Tibial nerve (tissue), 4 donors: Measurements from ENCODE around the gene ARL2BP.

ENCODE experiments used
- EP300 ChIP-seq, 2 donors: sonication (generic); formaldehyde crosslinking; IDR thresholded peaks; one replicate each; pipeline ENCODE4 v1.6.1; 2017; ENCODE audit warnings: antibody characterized with exemption in 2 of 2, mild to moderate bottlenecking in 1 of 2
- POLR2A ChIP-seq, 2 donors: fragments of 450-650 bp; IDR thresholded peaks; one replicate each; pipeline ENCODE4 v1.6.1; 2017; ENCODE audit warnings: antibody characterized with exemption in 2 of 2, mild to moderate bottlenecking in 2 of 2, moderate library complexity in 2 of 2
- TF ChIP-seq, protein P1 (sequence below), 5 experiments: fragments of 200-600 bp in 3 of 5; fragments of 450-650 bp in 2 of 5; sonication (generic) in 3 of 5; IDR thresholded peaks; one replicate each; pipeline ENCODE4 v1.5.1; 2016 to 2019; ENCODE audit warnings: antibody characterized with exemption in 5 of 5, mild to moderate bottlenecking in 3 of 5, moderate library complexity in 2 of 5

DNA sequence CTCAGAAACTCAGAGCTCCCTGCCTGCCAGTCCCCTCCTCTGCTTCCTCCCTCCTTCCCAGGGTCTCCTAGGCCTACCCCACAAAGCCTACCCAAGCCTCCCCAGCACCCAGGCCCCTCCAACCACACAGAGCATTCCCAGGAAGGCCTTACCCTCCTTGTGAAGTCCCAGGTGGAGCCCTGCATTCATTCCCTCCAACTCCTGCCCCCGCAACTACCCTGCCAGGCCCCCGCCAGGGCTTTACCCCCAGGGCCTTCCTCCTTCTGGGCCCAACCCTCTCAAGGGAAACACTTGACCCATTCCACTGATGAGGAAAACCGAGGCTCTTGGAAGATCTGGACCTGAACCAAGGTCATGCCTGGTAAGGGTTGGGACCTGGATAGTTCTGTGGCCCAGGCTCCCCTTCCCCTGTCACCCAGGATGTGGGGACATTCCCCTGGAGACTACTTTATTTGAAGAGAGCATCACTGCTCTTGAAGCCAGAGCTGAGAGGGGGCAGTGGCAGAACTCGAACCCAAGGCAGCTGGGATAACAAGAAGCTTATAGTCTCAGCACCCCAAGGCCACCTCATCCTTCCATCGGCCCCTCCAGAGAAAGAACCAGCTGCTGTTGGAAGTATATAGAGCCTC, 26.9 kb downstream of the ARL2BP start:
- TF ChIP-seq POLR2A (IDR thresholded peaks at IDR 0.05) (no peak), EP300 (IDR thresholded peaks at IDR 0.05) (no peak)
- TF ChIP-seq, protein P1, sequence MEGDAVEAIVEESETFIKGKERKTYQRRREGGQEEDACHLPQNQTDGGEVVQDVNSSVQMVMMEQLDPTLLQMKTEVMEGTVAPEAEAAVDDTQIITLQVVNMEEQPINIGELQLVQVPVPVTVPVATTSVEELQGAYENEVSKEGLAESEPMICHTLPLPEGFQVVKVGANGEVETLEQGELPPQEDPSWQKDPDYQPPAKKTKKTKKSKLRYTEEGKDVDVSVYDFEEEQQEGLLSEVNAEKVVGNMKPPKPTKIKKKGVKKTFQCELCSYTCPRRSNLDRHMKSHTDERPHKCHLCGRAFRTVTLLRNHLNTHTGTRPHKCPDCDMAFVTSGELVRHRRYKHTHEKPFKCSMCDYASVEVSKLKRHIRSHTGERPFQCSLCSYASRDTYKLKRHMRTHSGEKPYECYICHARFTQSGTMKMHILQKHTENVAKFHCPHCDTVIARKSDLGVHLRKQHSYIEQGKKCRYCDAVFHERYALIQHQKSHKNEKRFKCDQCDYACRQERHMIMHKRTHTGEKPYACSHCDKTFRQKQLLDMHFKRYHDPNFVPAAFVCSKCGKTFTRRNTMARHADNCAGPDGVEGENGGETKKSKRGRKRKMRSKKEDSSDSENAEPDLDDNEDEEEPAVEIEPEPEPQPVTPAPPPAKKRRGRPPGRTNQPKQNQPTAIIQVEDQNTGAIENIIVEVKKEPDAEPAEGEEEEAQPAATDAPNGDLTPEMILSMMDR (IDR thresholded peaks at IDR 0.05): no peak
